ENCODE measurements around the gene SMG1. TPM values are rescaled to one million over a fixed set of nuclear protein-coding genes. Genes with fewer than 3 reads are reported as not detected.

The SMG1 gene
- total and polyA plus RNA-seq, 2 of the 13 experiments (the other 11 are each of a cell fraction or from before 2014, with no cell fraction given): 48.7 to 53.7 TPM

GRCh38 chr16:18942061-18942460 lies 15.9 kb upstream of the SMG1 start (continued):
- TF ChIP-seq ZNF142 (CRISPR knock-in tag; IDR thresholded peaks at IDR 0.05) (no peak), HDAC2 (CRISPR knock-in tag; IDR thresholded peaks at IDR 0.05) (no peak), ZNF552 (CRISPR knock-in tag; IDR thresholded peaks at IDR 0.05; ENCODE audit: borderline replicate concordance) (no peak)

GRCh38 chr16:18941471-18941870 lies 15.3 kb upstream of the SMG1 start:
- ChIA-PET POLR2A (interaction anchor here (0.8 to 2.1 kb wide), 2 partner anchors 14 to 140 kb away, joined by 4 to 5 read pairs; partner anchors contain the start of gene ARL6IP1), CTCF (ENCODE audit: low intra/inter-chr PET ratio, low total read pairs) (no interaction called here)
- Histone ChIP-seq H3K27ac (ENCODE audit: extremely low read length, insufficient read depth, low read length) (no peak overlapping the region), H4K20me1 (ENCODE audit: insufficient read depth, low read length) (no peaks in the 10 kb centered on the region), H3K9ac (ENCODE audit: insufficient read depth, low read depth, low read length) (no peak overlapping the region), H3K4me1 (ENCODE audit: insufficient read depth, low read length) (peaks cover 29% of the 10 kb centered on the region), H3K79me2 (ENCODE audit: insufficient read depth, low read length) (no peaks in the 10 kb centered on the region), H2AFZ (ENCODE audit: low read length) (no peak overlapping the region), H3K36me3 (replicated peaks in 1 of 2; ENCODE audit: control insufficient read depth in 1 of 2, insufficient read depth in 2 of 2, low read length in 2 of 2) (no peaks in the 10 kb centered on the region), H3K4me3 (replicated peaks in 1 of 3; ENCODE audit: insufficient read depth in 1 of 3, low read depth in 2 of 3, low read length in 3 of 3) (no peak overlapping the region), H3K4me2 (ENCODE audit: low read depth, low read length) (no peak overlapping the region), H3K27me3 (ENCODE audit: control insufficient read depth in 1 of 2, insufficient read depth in 2 of 2, low read length in 2 of 2) (no peaks in the 10 kb centered on the region; a peak in 3 of 5 replicates), H3K9me3 (ENCODE audit: low read length) (no peaks in the 10 kb centered on the region)
- FAIRE-seq: no peak
- DNase-seq (ENCODE audit: low spot score): no peak
- intact Hi-C loops (cut with micrococcal nuclease; ENCODE audit: unreplicated experiment) (no loop called here), in situ Hi-C loops (cut with HindIII; ENCODE audit: extremely low pct_ligation_motif_present, low pct_unique_long_range_greater_than_20kb) (no loop called here)
- TF ChIP-seq MNT (IDR thresholded peaks at IDR 0.05) (peak; percentile 94), GLI4 (CRISPR knock-in tag; IDR thresholded peaks at IDR 0.05; ENCODE audit: borderline replicate concordance) (no peak)
- no TSS peak for BruUV-seq (replicated peaks)
- no peak for ATAC-seq
